OCI-LY1 (cell line): ENCODE measurements around the gene CDKL5.

Experiments
- CTCF ChIP-seq: fragments of 200-600 bp; sonication (generic), shearing (Covaris generic); IDR thresholded peaks from 2 replicates; pipeline ENCODE4 v1.5.1; 2017; ENCODE audit warnings: mild to moderate bottlenecking, antibody characterized with exemption, low read length, moderate library complexity, mixed read lengths
- EZH2 ChIP-seq: fragments of 200-600 bp; sonication (generic), shearing (Covaris generic); IDR thresholded peaks from 2 replicates; pipeline ENCODE4 v1.8.0; 2017; ENCODE audit warnings: borderline replicate concordance, mixed run types, mild to moderate bottlenecking, antibody characterized with exemption, low read length, moderate library complexity, mixed read lengths

- TF ChIP-seq CTCF (no peak), EZH2 (no peak)
These were observed 124.2 kb downstream of the CDKL5 start for GRCh38 chrX:18549643-18550042.
